ENCODE measurements around the gene BIRC5. TPM values are rescaled to one million over a fixed set of nuclear protein-coding genes. Genes with fewer than 3 reads are reported as not detected.

Gene BIRC5
- total RNA-seq, 1 donor from 2014 or later: 2.0 TPM

- DNase-seq (ENCODE audit: low spot score): no peak
Observed at GRCh38 chr17:78272914-78273258, 58.8 kb downstream of the BIRC5 start.

- no peak for DNase-seq (ENCODE audit: low spot score)
Observed at GRCh38 chr17:78273813-78274212, 59.8 kb downstream of the BIRC5 start.

Other genes with a start within 250 kb of the BIRC5 start
- gene TMC6, start 85.5 kb upstream of the BIRC5 start, total RNA-seq: 151 TPM
- gene TMC8, start 83.5 kb upstream of the BIRC5 start, total RNA-seq: 18.2 TPM
- 0.21 TPM for gene C17orf99, start 67.9 kb upstream of the BIRC5 start, total RNA-seq
- gene SYNGR2, start 45.7 kb upstream of the BIRC5 start, total RNA-seq: 119 TPM
- gene TK1, start 27.2 kb upstream of the BIRC5 start, total RNA-seq: 1.2 TPM
- 48.5 TPM for gene AFMID, start 26.9 kb upstream of the BIRC5 start, total RNA-seq
- not detected for gene TMEM235, start 17.4 kb downstream of the BIRC5 start, total RNA-seq
- 66.1 TPM for gene SOCS3, start 145.8 kb downstream of the BIRC5 start, total RNA-seq
- 73.2 TPM for gene PGS1, start 164.4 kb downstream of the BIRC5 start, total RNA-seq